SIG-M5 treated with dmso at 0.1 percent for 504 hours (cell line): ENCODE measurements around the gene APH1B.
"Not testable (repeated sequence)": the region's sequence is repeated elsewhere in the genome, so short reads cannot be mapped to it uniquely, and the experiment has no call there.

Experiments
- DNase-seq: peaks from one replicate; lab custom pipeline; 2025; ENCODE audit not compliant: unreplicated experiment; lab: John Stamatoyannopoulos, UW

Gene APH1B

DNA sequence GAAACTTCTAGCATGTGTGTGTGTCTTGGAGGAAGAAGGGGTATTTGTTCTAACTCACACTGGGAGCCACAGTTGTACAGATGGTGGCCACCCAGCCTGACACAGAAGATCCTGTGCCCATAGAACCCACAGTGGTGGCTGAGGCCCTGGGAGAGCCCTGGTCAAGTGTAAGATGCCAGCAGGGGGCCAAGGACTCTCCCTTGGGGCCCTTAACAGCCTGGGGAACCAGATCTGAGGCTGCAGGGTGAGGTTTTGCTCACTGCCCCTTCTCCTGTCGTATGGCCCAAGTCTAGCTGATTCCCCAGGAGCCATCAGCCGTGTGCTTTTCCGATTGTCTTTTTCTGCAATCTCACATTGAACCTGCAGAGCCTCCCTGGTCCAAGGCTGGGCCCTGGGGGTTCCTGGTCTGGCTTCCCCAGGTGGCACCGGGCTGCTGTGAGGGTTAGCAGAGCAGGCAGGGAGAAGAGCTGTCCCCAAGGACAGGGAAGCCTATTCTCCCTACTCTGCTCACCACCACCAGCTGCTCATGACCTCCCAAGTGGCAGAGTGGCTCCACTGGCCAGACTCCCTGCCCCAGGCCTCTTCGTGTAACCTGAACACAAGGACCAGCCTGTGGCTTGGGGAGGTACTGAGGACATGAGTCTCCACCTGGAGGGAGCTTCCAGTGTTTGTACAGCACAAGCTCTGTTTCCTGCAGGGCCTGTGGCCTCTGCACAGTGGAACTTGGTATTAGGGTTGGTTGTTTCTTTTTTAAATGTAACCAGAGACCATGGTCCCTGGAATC lies 52.4 kb downstream of the APH1B start:
- DNase-seq = no peak

DNA sequence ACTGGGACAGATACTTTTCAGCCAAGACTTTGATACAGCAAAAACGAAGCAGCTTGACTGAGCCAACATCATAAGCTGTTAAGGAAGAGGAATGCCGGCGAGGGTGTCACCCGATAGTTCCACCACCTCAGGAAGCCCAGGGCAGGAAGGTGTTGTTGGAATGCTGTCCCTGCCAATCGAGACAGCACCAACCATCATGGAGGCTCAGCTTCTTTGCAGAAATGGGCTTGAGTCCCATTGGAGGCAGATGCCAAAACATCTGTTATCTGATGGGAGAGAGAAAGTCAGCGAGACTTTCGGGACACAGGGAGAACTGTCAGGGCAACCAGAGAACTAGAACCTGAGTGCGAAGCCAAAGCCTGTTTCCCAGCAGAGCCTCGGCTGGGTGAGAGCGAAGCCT lies 53.5 kb downstream of the APH1B start:
- no peak for DNase-seq

DNA sequence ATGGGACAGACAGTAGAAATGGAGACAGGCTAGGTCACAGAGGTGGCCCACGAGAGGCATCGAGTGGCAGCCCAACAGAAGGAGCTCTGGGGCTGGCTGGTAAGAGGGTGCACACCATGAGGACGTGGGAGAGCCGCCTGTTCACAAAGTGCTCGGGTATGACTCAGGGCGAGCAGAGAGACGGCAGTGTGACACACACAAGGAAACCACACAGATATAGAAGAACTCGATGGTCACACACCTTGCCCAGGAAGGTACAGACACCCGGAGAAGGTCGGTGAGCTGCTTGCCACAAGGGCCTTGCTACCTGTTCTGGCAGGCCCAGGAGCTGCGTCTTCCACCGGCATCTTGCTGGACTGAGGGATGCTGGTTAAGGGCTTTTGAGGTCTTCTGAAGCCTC lies 54.1 kb downstream of the APH1B start:
- no peak for DNase-seq

DNA sequence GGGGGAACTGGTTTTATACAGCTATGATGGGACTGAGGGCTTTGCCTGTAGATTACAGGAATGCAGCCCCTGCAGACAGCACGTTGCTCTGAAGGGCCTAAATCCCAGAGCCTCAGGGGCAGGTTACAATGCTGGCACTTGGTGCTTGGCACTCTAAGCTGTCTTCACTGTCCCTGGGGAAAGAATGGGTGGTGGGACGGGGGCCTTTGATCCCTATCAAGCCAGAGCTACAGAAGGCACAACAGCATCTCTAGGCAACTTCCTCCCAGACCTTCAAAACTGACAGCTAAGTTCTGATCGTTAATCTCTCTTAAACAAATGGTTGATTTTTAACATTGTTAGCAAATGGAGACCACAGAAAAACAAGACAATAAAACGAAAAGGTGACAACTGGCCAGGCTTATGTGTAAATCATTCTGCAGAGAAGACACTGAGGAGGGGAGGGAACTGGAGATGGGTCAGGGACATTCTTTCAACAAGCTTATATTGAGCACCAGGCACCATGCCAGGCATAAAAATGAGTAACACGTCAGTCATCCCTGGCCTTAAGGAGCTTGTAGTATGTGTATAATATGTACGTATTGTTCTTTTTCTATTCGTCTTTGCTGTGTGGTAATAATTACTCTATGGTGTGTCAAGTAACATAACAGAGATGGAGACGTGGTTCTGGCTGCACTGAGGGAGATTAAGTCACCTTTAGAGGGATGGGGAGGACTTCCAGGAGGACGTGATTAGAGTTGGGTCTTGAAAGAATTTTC lies 55.1 kb downstream of the APH1B start:
- no peak for DNase-seq

DNA sequence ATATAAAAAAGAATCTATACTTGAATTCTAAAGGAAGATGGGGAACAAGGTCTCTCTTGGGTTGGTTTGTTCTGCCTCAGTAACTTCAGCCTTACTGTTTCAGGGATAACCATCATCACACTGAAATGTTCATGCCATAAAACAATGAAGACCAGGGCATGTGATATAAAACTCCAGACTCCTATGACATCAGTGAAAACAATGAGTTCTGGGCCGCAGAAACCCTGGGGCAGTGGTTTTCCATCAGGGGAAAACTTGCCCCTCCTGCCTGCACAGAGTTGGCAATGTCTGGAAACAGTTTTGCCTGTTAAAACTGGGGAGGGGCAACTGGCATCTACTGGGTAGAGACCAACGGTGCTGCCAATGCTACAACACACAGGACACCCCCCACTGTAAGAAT lies 57.4 kb downstream of the APH1B start:
- no peak for DNase-seq

DNA sequence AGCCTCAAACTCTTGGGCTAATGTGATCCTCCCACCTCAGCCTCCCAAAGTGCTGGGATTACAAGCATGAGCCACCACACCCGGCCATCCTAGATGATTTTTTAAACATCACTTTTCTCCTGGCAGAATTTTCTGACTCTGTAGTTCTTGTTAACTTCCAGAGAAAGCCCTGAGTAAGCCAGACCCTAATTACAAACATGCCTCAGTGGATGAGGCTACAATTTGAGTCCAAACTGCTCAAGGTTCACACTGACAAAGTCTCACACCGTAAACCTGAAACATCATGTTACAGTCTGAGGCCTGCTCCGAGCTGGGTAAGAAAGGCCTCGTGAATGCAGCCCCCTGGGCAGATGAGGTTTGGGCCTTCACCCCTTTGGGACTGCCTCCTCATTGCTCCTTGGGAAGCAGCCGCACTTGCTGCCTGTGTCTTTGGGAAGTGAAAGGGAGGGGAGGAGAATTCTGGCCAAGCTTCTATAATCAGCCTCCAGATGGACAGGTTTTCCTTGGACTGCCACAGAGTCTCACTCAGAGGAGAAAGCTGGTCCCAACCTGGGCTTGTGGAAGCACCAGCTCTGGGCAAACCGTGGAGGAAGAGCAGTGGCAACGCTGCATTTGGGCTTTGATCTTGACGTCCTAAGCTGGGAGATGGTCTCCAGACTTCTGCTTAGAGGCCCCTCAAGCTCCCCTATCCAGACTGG lies 58.3 kb downstream of the APH1B start:
- DNase-seq = no peak

DNA sequence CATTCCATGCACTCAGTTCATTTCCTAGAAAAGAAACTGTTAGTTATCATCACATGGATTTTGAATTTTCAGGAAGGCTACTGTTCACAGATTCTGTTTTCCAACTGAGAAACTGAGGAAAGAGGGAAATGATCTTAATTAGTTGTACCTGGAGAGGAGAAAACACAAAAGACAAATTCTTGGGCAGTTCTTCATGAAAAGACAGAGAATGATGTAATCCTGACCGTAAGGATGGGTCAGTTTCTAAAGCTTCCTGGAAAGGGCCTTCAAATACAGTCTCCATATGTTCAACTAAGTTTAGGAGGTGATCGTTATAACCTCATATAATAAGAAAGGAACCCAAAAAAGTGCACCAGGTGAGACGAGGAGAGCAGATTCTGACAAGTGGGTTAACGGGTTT lies 59.6 kb downstream of the APH1B start:
- DNase-seq = no peak

DNA sequence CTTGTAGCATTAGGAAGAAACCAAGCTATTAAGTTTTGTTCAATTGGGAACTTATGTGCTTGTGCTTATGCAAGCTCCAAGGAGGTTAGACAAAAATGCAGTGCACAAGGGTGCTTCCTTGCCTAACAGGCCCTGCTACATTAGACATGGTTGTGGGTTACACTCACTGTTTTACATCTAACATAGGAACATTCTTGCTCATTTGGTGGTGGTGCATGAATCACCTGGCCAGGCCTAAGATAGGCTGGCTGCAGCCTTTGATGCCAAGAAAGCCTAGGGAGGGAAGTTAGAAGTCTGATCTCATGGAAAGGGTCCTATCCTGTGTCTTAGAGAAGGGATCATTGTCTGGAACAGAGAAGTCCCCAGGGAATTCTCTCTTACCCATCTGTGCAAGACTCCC lies 60.8 kb downstream of the APH1B start:
- no peak for DNase-seq

DNA sequence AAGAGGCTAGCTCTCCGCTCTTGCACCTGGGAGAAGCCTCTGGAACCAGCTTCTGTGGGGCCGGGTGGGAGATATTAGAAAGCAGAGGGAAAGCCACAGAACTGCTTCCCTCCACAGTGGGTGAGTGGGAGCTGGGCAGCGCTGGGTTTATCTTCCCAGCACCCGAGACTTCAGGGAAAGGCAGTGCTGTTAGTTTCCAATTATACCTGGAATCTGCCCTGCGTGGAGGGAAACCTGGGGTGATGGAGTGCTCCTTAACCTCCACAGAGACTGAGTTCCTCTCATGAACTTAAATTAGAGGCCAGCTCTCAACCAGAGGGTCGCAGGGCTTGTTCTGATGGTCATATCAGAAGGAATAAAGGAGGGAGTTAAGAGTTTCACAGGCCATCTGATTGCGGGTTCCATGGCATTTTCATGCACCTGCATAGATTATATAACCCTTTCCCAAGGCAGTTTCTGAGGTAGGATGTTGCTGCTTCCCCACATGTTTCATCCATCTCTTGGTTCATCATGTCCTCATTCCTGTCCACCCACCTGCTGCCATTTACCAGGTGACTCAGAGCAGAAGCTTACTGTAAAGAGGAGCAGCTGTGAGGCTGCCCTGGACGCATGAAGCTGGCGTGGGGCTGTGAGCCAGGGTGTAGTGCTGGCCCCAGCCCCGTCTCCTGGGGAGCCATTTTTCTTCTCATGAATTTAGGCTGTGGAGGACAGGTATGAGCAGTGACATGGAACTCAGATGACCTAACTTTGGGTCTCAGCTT lies 61.8 kb downstream of the APH1B start:
- no peak for DNase-seq

DNA sequence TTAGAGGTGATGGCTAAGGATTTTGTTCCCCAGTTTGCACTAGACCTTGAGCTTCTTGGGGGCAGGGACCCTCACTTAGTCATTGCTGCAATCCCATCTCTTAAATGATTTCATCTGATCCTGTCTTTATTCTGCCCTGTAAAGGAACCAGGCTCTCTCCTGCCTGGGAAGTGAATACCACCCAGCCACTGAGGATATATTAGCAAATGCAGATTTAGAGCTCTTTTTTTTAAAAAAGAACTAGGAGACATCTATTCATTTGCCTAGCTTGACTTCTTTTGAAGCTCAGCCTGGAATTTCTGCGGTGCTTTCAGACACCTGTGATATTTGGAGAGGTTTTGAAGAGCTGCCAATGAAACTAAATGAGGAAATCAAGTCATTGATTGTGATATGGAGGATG lies 62.4 kb downstream of the APH1B start:
- no peak for DNase-seq

DNA sequence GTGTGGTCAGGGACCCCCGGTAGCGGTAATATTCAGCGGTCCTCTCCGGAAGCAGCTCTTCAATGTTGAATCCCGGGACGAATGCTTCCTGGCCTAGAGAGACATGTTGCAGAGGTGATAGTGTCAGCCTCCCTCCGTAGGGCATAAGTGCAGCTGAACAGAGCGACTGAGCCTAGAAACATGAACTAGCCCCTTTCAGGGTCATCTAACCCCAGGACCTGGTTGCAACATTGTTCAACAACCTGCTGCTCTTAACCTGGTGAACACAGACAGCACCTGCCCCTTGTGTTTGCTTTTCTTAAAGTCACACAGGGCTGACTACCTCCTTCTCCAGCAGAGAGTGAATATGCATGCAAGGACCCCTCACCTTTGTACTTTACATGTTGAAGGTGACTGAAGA lies 62.9 kb downstream of the APH1B start:
- no peak for DNase-seq

DNA sequence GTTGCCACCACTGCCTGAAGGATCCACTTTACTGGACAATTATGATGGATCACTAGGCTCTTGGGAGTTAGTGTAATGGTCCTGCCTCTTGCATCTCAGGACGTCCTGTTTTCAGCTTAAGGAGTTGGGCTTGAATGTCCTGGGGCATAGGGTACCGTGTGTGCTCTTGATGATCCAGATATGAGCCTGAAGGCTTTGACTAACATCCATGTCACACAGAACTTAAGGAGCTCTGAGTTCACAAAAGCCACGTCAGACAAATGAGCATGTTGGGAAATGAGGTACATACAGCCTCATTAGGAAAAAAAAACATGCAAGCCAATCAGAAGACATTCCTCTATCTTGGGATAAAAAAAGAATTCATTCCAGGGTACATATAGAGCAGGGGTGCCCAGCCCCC lies 63.5 kb downstream of the APH1B start:
- no peak for DNase-seq

DNA sequence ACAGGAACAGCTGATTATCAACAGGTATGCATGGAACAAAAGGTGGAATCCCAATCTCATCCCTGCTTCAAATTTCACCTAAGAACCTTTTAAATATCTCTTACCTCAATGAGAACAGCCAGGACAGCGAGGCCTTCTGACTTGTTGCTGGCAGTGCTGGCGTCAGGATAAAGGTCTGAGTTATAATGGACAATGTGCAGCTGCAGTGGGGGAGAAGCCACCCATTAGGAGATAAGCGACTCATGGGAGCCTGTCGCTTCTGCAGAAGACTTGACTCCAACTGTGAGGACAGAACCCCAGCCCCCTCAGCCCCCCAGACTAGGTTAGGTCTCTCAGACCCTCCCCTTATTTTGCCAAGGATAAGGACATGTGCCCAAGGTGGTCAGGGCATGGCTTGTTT lies 64.5 kb downstream of the APH1B start:
- DNase-seq = no peak

DNA sequence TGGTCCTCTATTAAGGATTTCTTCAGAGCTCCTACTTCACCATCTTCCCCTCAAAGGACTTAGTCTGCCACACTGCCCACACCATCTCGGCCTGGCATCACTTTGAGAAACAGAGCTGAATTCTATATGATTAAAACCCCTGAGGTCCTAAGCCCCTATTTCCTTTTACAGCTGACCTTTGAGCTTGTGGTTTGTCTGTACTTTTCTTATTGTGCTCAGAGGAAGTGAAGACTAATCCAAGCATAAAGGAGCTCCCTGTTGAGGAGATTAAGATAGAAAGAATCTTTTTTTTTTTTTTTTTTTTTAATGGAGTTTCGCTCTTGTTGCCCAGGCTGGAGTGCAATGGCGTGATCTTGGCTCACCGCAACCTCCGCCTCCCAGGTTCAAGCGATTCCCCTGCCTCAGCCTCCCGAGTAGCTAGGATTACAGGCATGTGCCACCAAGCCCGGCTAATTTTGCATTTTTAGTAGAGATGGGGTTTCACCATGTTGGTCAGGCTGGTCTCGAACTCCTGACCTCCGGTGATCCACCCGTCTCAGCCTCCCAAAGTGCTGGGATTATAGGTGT lies 65.7 kb downstream of the APH1B start:
- not testable (repeated sequence) for DNase-seq

DNA sequence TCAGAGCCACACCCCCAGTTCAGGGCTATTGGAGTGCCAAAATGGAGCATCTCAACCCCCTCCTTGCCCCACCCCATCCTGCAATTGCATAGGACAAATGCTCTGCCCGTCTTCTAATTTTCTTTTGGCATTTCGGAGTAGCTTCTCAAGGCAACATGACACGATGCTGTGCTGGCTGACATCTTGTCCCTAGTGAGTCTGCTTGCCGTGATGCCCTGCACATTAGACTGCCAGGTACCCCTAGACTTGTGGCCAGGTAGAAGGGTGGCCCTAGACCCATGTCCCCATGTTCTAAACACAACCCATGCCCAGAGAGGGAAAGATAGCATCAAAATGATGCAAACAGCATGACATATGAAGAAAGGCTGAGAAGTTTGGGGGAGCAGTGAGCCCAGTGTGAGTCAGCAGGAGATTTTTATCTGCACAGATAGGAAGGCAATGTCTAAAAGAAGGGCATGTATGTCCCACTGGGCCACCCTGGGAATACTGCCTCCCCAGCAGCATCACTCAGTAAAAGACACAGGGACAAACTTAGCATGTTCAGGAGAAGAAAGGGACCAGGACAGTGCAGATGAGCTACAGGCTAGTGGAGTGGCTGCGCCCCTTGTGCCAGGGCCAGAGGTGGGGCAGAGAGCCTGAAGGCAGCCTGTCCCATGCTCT lies 67.5 kb downstream of the APH1B start:
- no peak for DNase-seq

DNA sequence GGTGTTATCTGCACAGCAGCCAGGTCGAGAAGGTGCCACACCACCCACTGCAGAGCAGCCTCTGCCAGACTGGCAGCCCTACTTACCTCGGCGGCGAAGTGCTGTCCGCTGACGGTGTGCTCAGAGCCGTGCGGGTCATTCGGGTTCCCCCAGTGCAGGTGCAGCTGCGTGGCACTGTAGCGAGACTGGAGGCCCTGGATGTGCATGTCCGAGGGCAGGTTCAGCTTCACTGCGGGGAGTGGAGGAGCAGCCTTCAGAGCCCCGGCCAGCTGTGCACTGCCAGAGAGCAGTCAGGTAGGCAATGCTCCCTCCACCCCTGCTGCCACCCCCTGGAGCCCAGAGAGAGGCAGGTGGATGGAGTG lies 68.0 kb downstream of the APH1B start:
- no peak for DNase-seq

DNA sequence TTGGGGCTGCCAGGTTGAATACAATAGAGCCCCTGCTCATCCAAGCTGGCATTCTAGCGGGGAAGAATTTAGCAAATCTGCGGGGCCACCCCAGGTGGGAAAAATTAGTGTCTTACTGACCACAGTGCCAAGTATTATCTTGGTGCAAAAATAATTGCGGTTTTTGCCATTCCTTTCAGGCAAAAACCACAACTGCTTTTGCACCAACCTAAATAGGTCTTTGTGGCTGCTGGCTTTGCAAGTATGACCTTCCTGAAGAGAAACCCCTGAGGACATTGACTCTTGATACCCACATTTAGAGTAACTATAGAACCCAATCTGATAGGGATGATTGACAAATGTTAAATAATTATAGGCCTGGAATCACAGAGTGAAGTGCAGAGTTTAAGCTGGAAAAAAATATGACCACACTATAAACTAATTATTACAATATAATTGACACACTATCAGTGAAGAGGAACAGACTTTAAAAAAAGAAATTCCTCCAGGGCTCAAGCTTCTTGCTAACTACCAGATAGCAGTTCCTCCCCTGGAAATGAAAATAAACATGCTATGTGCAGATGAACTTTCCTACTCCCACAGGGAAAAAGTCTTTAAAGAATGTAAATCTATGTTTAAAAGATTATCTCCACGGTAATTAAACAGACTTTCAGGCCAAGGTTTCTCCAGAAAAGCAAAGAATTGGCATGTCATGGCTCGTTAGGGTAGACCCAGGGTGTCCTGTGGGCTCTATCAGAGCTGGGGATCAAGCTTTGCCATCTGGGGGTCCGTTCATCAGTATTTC lies 69.9 kb downstream of the APH1B start:
- no peak for DNase-seq

DNA sequence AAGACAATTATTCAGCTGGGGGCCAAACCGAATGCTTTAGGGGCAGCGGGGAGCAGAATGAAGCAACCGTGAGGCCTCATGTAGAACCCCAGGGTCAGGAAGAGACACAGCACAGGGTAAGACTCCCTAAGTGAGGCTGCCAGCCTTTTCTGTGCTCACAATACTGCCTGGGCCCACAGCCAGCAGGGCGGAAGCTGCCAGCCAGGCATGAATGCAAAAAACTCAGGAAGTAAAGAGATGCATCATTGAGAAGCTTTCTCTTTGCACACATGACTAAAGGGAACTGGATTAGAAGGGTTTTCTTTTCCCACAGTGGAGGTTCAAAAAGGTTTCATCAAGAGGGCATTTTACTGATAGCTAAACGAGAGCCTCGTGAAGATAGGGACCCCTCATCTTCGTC lies 71.0 kb downstream of the APH1B start:
- DNase-seq = no peak

DNA sequence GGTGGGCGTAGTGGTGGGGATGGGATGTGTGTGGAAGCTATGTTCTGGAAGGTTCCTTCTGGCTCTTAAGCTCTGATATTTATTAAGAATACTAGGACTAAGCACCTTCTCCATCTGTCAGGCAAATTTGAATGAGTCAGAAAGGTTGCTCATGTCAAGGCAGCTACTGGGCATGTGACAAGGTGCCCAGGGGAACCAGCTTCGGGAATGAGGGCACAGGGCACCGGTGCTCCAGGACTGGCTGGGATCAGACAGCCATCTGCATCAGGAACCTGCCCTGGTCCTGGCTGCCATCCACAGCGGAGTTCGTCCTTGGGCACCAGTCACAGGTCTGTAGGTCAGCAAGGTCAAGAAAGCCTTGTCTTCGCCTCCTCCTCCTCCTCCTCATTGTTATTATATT lies 71.8 kb downstream of the APH1B start:
- no peak for DNase-seq

DNA sequence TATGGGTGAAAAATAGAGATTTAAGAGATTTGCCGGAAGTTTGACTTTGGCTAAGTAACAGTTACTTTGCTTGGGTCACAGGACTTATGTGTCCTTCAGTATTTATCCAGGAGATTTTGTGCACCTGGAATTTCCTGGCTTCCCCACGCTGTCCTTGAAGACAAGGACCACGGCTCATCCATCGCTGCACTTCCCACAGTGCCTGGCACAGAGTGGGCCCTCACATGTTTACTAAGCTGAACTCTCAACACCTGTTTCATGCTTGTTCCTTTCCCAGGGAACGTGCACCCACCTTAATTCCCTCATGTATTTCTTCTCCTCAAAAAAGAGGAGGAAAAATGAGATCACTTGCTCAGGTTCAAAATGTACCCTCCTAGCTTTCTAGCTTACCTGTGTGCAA lies 72.2 kb downstream of the APH1B start:
- DNase-seq = no peak
